GM19239 (cell line): Measurements from ENCODE around the gene STK31.
A peak's percentile ranks its signal among the peaks of the same experiment; 100 is the strongest.
"Not testable (repeated sequence)": the region's sequence is repeated elsewhere in the genome, so short reads cannot be mapped to it uniquely, and the experiment has no call there.

Experiments used
- DNase-seq: peaks from one replicate; pipeline ENCODE4 v3.0.0; 2011; ENCODE audit warnings: low spot score; ENCODE audit not compliant: insufficient read length
- FAIRE-seq: peaks from 2 replicates; lab custom pipeline; 2011; peaks lifted over from hg19 to GRCh38; lab: Jason Lieb, UNC

Gene STK31

DNA sequence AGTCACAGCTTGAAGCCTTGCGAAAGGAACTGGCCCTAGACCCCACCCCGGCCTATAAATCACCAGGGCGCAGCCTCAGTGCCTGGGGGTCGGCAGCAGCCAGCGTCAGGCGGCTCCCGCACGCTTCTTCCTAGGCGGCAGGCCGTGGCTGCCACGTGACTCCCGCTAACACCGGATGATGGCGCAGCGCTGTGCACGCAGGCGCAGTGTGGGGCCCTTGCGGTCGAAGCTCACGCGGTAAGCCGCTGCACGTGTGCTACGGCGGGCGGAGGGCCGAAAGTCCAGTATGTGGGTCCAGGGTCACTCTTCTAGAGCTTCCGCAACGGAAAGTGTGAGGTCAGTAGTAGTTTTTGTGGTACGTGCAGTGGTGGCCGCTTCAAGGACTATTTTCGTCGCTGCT lies at the start of gene STK31:
TSS of gene STK31 (plus strand) at position 220 of the 400 bp plus-strand sequence. CDS start at position 287, 67 bp downstream.
- DNase-seq (no peak), FAIRE-seq (no peak)

GRCh38 chr7:23661385-23661784 lies 48.6 kb upstream of the STK31 start:
- no peak for DNase-seq
- FAIRE-seq: no peak

GRCh38 chr7:23662124-23662983 lies 47.7 kb upstream of the STK31 start:
- DNase-seq: no peak
- no peak for FAIRE-seq

- FAIRE-seq (no peak), DNase-seq (no peak)
These were observed 47.1 kb upstream of the STK31 start for GRCh38 chr7:23662984-23663313.

- FAIRE-seq: no peak
These were observed 45.9 kb upstream of the STK31 start for GRCh38 chr7:23664122-23664521.

DNA sequence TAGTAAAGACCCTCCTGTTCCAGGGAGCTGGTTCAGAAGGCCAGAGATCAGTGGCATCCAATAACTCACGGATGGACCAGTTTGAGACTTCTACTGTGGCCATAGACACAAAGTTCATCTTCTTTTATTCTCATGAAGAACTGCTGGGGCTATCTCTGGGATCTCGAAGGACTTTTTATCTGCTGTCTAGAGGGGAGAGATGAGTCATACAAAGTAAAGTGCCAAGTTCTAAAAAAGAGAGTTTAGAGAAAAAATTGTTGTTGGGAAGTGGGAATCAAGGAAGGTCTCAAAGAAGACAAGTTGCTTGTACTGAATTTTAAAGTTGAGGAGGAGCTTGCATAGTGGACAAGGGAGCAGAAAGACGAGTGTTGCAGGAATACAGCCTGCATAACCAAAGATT lies 38.0 kb upstream of the STK31 start:
- FAIRE-seq: no peak
- no peak for DNase-seq

More at GRCh38 chr7:23664122-23664521, 45.9 kb upstream of the STK31 start:
- DNase-seq: no peak

GRCh38 chr7:23679898-23680413 lies 30.1 kb upstream of the STK31 start, which contains the start of gene FAM221A:
TSS of gene FAM221A (plus strand) at chr7:23680199. CDS start at chr7:23680219, 20 bp downstream.
- peak; percentile 64 for FAIRE-seq
- peak; percentile 69 for DNase-seq

DNA sequence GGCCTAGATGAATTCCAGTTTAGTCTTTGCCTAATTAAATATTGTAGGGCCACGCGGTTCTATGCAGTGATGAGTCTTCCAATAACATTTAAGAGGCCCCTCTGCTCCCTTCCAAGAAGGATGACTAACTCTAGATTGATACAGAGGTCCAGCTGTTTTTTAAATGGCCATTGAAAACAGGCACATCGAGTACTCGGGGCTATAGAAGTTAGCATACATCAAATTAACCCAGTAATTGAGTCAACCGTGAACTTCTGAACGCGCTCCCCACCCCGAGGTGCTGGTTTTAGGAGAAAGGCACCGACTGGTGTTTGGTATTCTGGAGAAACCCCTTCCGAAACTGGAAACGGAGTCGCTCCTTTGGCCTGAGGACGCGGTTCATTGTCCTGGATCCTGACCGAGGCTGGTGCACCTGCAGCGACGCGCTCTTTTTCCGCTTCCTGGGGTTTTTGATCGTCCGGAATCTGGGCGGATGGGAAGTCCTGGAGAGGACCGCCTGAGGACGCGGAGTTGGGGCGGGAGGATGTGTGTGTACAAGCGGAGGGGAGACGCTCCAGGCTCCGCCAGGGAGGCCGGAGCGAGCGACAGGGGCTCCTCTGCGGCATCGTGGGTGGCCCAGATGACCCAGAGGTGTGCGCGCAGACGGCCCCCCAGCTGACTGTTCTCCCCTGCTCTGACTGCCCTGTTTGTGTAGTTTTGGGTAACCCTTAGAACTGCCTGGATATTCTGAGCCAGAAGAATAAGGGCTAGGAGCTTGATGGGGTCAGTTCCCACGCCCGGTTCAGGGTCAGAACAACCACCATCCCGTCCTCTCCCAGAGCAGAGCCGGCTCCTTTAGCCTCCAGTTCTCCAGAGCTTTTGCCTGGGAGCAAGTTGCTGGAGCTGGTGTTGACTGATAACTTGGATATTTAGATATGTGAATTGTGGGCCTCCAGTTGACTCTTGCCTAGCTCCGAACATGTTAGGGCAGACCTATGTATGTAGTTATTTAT lies 29.3 kb upstream of the STK31 start:
- FAIRE-seq: peak; percentile 89
- DNase-seq: peak; percentile 8

DNA sequence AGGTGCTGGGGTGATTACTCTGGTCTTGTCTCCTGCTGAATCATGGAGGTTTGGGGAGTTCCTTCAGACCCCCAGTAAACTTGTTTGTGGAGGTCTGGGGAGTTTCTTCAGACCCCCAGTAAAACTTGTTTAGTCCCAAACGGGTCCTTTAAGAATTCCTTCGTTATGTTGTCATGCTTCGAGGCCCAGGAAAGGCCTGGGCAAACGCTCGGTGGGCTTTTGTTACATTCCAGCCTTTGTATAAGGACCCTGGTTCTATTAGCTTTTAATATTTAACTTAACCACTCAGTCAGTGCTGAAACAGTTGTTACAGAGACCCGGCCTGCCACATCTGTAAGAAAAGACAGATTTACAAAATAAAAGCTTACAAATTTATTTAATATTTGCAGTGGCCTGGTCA lies 26.0 kb upstream of the STK31 start:
- FAIRE-seq, DNase-seq: not testable (repeated sequence)

- FAIRE-seq: peak; percentile 26
- no peak for DNase-seq
These were observed 24.3 kb upstream of the STK31 start for GRCh38 chr7:23685731-23686130.

- DNase-seq (no peak), FAIRE-seq (no peak)
These were observed 23.0 kb upstream of the STK31 start for GRCh38 chr7:23687011-23687410.

- DNase-seq (no peak), FAIRE-seq (no peak)
These were observed 20.9 kb upstream of the STK31 start for GRCh38 chr7:23689165-23689564.

GRCh38 chr7:23691320-23691719 lies 18.7 kb upstream of the STK31 start:
- DNase-seq (no peak), FAIRE-seq (no peak)

DNA sequence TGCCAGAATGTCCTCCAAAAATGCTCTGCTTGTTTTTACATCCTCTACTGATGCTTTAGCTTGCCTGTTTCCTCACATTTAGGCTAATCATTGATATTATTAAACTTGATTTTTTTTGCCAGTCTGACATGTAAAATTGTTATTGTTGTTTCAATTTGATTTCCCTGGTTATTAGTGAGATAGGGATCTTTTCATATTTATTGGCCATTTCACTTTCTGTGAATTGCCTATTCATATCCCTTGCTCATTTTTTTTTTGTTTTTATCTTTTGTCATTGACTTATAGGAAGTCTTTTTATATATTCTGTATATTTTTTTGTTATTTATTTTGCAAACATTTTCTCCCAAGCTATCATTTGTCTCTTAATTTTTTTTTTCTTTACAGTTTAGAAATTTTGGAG lies 16.8 kb upstream of the STK31 start:
- FAIRE-seq: no peak
- no peak for DNase-seq

GRCh38 chr7:23696916-23697441 lies 13.0 kb upstream of the STK31 start:
- FAIRE-seq: peak; percentile 80
- peak; percentile 26 for DNase-seq

DNA sequence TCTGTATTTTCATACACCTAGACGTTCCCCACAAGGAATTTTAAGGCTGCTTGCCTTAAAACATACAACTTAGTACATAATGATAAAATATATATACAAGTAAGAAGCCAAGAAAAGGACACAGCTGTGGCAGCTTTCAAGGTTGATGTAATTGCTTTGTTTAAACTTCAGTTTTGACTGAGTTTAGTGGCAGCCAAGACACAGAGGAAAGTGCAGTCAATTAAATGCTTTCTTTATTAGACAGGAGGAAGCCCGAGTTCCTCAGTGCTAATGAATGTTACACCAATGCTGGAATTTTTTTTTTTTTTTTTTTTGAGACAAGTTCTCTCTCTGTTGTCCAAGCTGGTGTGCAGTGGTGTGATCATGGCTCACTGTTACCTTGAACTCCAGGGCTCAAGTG lies 11.2 kb upstream of the STK31 start:
- FAIRE-seq (no peak), DNase-seq (no peak)

- FAIRE-seq (no peak), DNase-seq (no peak)
These were observed 10.0 kb upstream of the STK31 start for GRCh38 chr7:23700046-23700445.

GRCh38 chr7:23709081-23709750 lies 803 bp upstream of the STK31 start:
- no peak for DNase-seq
- peak; percentile 21 for FAIRE-seq

DNA sequence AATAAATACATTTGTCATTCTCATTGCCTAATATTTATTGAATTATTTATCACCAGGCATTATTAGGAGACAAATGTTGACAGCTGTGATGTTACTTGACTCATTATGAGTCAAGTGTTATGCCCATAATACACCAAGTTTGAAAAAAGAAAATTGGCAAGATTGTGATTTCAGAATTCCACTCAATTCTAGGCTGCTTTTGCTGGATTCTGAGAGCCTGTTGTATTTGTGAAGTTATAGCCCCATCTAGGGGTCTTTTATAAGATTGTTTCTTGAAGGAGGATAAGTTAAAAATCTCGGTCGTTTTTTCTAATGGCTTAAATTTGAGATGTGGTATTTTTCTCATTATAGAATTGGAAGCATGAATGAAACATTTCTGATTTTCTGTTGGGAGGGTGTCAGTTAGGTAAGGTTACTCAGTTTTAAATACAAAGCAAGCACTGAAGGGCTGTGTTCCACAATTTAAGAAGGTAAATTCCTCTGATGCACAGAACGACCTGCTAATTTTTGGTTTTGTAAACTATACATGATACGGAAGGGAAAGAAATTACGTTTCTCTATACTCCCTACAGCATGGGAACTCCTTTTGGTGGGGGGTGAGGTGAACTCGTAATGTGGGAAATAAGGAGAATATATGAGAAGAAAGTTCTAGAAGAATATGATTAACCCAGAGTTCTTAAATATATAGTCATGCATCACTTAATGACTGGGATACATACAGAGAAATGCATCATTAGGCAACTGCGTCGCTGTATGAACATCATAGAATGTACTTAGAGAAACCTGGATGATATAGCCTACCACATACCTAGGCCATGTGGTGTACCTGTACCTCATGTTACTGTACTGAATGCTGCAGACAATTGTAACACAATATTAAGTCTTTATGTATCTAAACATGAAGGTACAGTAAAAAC lies 2.6 kb downstream of the STK31 start:
- FAIRE-seq: peak; percentile 83
- DNase-seq: peak; percentile 21
